Endodermal cell (in vitro differentiated cells): ENCODE results near the gene KDELR1. TPM values are rescaled to one million over a fixed set of nuclear protein-coding genes. Genes with fewer than 3 reads are reported as not detected.

Source experiments
- DNase-seq: peaks from one replicate; pipeline ENCODE4 v3.0.0-alpha.2; 2017
- H3K27ac ChIP-seq: 2 replicates; pipeline ENCODE4 v1.5.1; 2013; ENCODE audit warnings: mild to moderate bottlenecking, low read depth, low read length, moderate library complexity
- H3K27me3 ChIP-seq: 2 replicates; pipeline ENCODE4 v1.6.1; 2013; ENCODE audit warnings: mild to moderate bottlenecking, low read length, moderate library complexity; ENCODE audit not compliant: insufficient read depth, control insufficient read depth, poor library complexity, severe bottlenecking
- H3K36me3 ChIP-seq: 2 replicates; pipeline ENCODE4 v1.7.0; 2013; ENCODE audit warnings: mild to moderate bottlenecking, low read length, moderate library complexity; ENCODE audit not compliant: control insufficient read depth, insufficient read depth
- H3K4me1 ChIP-seq: one replicate; pipeline ENCODE4 v1.7.0; 2013; ENCODE audit warnings: low read length; ENCODE audit not compliant: control insufficient read depth, insufficient read depth
- H3K4me3 ChIP-seq: 2 replicates; pipeline ENCODE4 v1.5.1; 2013; ENCODE audit warnings: mild to moderate bottlenecking, low read length, moderate library complexity
- H3K9ac ChIP-seq: 2 replicates; pipeline ENCODE4 v1.6.1; 2013; ENCODE audit warnings: mild to moderate bottlenecking, low read length, moderate library complexity; ENCODE audit not compliant: poor library complexity, severe bottlenecking; ENCODE audit errors: extremely low read depth
- H3K9me3 ChIP-seq: 2 replicates; pipeline ENCODE4 v1.6.1; 2013; ENCODE audit warnings: mild to moderate bottlenecking, low read length, moderate library complexity; ENCODE audit not compliant: control insufficient read depth
- H3K27ac Mint-ChIP-seq: 2 replicates; pipeline ENCODE4 v1.8.0; 2020; ENCODE audit warnings: mixed read lengths
- H3K27me3 Mint-ChIP-seq: 2 replicates; pipeline ENCODE4 v1.8.0; 2021; ENCODE audit warnings: mild to moderate bottlenecking, mixed read lengths; ENCODE audit not compliant: insufficient read depth
- H3K36me3 Mint-ChIP-seq: 2 replicates; pipeline ENCODE4 v1.8.0; 2020; ENCODE audit warnings: low read depth, mixed read lengths
- H3K4me1 Mint-ChIP-seq: 2 replicates; pipeline ENCODE4 v1.8.0; 2020; ENCODE audit warnings: mixed read lengths
- H3K4me3 Mint-ChIP-seq: 2 replicates; pipeline ENCODE4 v1.8.0; 2020; ENCODE audit warnings: mild to moderate bottlenecking, moderate library complexity, mixed read lengths
- H3K9me3 Mint-ChIP-seq: 2 replicates; pipeline ENCODE4 v1.8.0; 2020; ENCODE audit warnings: mild to moderate bottlenecking, mixed read lengths
- CTCF ChIP-seq: fragments of 200-600 bp; sonication (generic); conservative IDR thresholded peaks from 2 replicates; pipeline ENCODE4 v1.5.0; 2021; ENCODE audit warnings: antibody characterized with exemption, mild to moderate bottlenecking
- WGBS, 2 experiments: methylation state at CpG; one replicate each; pipeline versions ENCODE4 v1.1.5 to v1.1.7; 2013; ENCODE audit warnings: missing lambda C conversion rate in 2 of 2, mixed read lengths in 1 of 2; ENCODE audit not compliant: insufficient coverage in 1 of 2, insufficient read length in 1 of 2; 5-methylcytosine and 5-hydroxymethylcytosine counted together
- total RNA-seq, 2 donors: library from RNA; stranded (reverse); fragmentation: NEBNext Ultra II Directional in 1 of 2; extraction: Animal tissue kit (Norgen Biotek cat#: 25700) in 1 of 2; gene quantifications; 2 replicates in 1 of 2; 3 replicates in 1 of 2; pipeline ENCODE4 v1.2.1, GENCODE V29; 2021

KDELR1 gene
- total RNA-seq, 2 donors from 2014 or later = 227 to 285 TPM

- Mint-ChIP-seq H3K27me3 (peaks cover 63% of the 10 kb centered on the region), H3K4me3 (peak overlapping the region; percentile 50), H3K4me1 (peaks cover 9% of the 10 kb centered on the region), H3K27ac (no peak overlapping the region), H3K36me3 (no peaks in the 10 kb centered on the region), H3K9me3 (no peaks in the 10 kb centered on the region)
- TF ChIP-seq CTCF = no peak
- WGBS, 2 experiments = 23 to 26% methylated on average over 10 to 34 of the region's 38 CpGs
- Histone ChIP-seq H3K9me3 (no peaks in the 10 kb centered on the region), H3K27ac (peak overlapping the region; percentile 74), H3K36me3 (peaks cover under 1% of the 10 kb centered on the region), H3K4me1 (no peaks in the 10 kb centered on the region), H3K9ac (no peak overlapping the region), H3K4me3 (peak overlapping the region; percentile 76), H3K27me3 (peaks cover 44% of the 10 kb centered on the region)
- DNase-seq = no peak
Measured at GRCh38 chr19:48394331-48395169, 3.2 kb upstream of the KDELR1 start.

- Histone ChIP-seq H3K4me1 (no peaks in the 10 kb centered on the region), H3K27ac (peak within 1 kb of the TSS; percentile 74)
- peaks cover 9% of the 10 kb centered on the region for H3K4me1 Mint-ChIP-seq
Measured at GRCh38 chr19:48393559-48394330, 2.4 kb upstream of the KDELR1 start, which contains the start of gene GRIN2D. Gene GRIN2D (plus strand): TSS chr19:48393668. CDS start chr19:48398393, 4,725 bp downstream.

More at GRCh38 chr19:48393559-48394330, 2.4 kb upstream of the KDELR1 start, which contains the start of gene GRIN2D:
- peak; percentile 32 for TF ChIP-seq CTCF
- Histone ChIP-seq H3K9ac (no peak within 1 kb of the TSS), H3K9me3 (no peaks in the 10 kb centered on the region), H3K4me3 (peak within 1 kb of the TSS; percentile 76), H3K36me3 (peaks cover 9% of the 10 kb centered on the region), H3K27me3 (peaks cover 44% of the 10 kb centered on the region)
- peaks cover 7% of the 10 kb centered on the region for H3K36me3 Mint-ChIP-seq
- H3K4me3 Mint-ChIP-seq = peak within 1 kb of the TSS; percentile 50
- 2 to 8% methylated on average over 16 to 40 of the region's 40 CpGs for WGBS, 2 experiments
- H3K27ac Mint-ChIP-seq = no peak within 1 kb of the TSS
- no peaks in the 10 kb centered on the region for H3K9me3 Mint-ChIP-seq
- peaks cover 63% of the 10 kb centered on the region for H3K27me3 Mint-ChIP-seq
- DNase-seq = peak; percentile 84
